ENCODE data around the gene SNX25. TPM values are rescaled to one million over a fixed set of nuclear protein-coding genes. Genes with fewer than 3 reads are reported as not detected.

SNX25 gene
- total RNA-seq, 1 experiment from 2014 or later: 16.7 TPM

DNA sequence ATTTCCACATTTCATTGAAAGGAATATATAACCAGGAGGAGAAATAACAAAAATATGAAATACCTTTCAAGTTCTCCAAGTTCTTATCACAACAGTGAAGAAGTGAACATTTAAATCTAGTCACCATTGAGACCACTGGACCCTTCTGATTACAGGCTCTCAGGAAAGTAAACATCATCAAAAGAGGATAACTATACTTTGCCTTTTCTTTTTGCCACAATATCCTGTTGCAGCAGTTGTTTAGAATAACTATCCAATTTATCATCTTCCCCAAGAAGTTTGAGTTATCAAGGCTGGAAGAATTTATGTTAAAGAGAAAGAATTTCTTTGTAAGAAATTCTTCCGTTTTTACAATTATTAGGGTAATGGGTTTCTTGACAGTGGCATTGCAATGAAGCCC lies 182.8 kb downstream of the SNX25 start:
- no peak overlapping the region for H3K27ac ChIP-seq (ENCODE audit: low read length)
- TF ChIP-seq POLR2AphosphoS5 (IDR thresholded peaks at IDR 0.05; ENCODE audit: low read depth, low read length) (no peak), SIN3A (IDR thresholded peaks at IDR 0.05; ENCODE audit: borderline replicate concordance, insufficient read depth, low read depth, low read length) (no peak), TCF7L2 (IDR thresholded peaks at IDR 0.05; ENCODE audit: low read depth, low read length) (no peak), CTCF (IDR thresholded peaks at IDR 0.05) (no peak)
- TF ChIP-seq, protein P1, sequence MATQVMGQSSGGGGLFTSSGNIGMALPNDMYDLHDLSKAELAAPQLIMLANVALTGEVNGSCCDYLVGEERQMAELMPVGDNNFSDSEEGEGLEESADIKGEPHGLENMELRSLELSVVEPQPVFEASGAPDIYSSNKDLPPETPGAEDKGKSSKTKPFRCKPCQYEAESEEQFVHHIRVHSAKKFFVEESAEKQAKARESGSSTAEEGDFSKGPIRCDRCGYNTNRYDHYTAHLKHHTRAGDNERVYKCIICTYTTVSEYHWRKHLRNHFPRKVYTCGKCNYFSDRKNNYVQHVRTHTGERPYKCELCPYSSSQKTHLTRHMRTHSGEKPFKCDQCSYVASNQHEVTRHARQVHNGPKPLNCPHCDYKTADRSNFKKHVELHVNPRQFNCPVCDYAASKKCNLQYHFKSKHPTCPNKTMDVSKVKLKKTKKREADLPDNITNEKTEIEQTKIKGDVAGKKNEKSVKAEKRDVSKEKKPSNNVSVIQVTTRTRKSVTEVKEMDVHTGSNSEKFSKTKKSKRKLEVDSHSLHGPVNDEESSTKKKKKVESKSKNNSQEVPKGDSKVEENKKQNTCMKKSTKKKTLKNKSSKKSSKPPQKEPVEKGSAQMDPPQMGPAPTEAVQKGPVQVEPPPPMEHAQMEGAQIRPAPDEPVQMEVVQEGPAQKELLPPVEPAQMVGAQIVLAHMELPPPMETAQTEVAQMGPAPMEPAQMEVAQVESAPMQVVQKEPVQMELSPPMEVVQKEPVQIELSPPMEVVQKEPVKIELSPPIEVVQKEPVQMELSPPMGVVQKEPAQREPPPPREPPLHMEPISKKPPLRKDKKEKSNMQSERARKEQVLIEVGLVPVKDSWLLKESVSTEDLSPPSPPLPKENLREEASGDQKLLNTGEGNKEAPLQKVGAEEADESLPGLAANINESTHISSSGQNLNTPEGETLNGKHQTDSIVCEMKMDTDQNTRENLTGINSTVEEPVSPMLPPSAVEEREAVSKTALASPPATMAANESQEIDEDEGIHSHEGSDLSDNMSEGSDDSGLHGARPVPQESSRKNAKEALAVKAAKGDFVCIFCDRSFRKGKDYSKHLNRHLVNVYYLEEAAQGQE (IDR thresholded peaks at IDR 0.05; ENCODE audit: insufficient read depth in 1 of 2, low read depth in 2 of 2, low read length in 1 of 2): no peak
- H3K4me3 ChIP-seq (ENCODE audit: low read depth in 2 of 2, low read length in 2 of 2): no peak overlapping the region
- H3K9me3 ChIP-seq (ENCODE audit: control insufficient read depth, insufficient read depth, low read depth, low read length): no peaks in the 10 kb centered on the region
- DNase-seq (ENCODE audit: low read depth, low spot score) (no peak), ATAC-seq (no peak)
- H3K27me3 ChIP-seq (ENCODE audit: control insufficient read depth, insufficient read depth, low read length): no peaks in the 10 kb centered on the region
- BruUV-seq (replicated peaks): no TSS peak
- in situ Hi-C loops (cut with HindIII; ENCODE audit: low pct_unique_long_range_greater_than_20kb, low sequenced_read_pairs): no loop called here
- intact Hi-C loops (cut with micrococcal nuclease; ENCODE audit: unreplicated experiment): no loop called here
- ChIA-PET CTCF (no interaction called here), POLR2A (no interaction called here)
- H3K36me3 ChIP-seq (ENCODE audit: control insufficient read depth, insufficient read depth, low read length): no peaks in the 10 kb centered on the region
- no peaks in the 10 kb centered on the region for H3K4me1 ChIP-seq (ENCODE audit: control insufficient read depth, insufficient read depth, low read length)

DNA sequence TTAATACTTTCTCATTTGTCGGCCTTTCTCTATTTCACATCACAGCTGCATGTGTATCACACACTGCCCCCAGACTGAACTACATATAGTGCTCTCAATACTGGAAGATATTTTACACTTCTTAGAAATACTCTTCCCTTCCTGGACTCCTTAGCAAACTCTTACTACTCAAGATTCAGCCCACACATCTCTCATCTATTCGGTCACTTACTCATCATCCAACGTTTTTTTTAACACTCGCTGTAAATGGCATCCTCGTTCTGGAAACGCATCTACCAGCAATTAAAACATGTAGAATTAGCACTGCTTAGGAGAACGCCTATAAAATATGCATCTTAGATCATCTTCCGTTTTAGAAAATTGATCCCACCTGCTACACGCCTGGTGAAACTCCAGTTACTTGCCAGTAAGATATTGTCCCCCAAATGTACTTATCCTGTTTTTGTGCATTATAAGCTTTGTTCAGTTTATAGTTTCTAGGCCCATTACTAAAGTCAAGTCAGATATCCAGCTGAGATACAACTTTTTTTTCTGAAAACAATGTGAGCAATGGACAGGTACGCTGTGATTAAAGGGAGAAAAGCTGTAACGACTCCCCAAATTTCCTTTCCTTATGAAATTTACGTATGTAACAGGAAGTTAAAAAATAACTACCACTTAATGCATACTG lies 185.3 kb downstream of the SNX25 start:
- no peaks in the 10 kb centered on the region for H3K36me3 ChIP-seq (ENCODE audit: control insufficient read depth, insufficient read depth, low read length)
- intact Hi-C loops (cut with micrococcal nuclease; ENCODE audit: unreplicated experiment) (no loop called here), in situ Hi-C loops (cut with HindIII; ENCODE audit: low pct_unique_long_range_greater_than_20kb, low sequenced_read_pairs) (no loop called here)
- no peaks in the 10 kb centered on the region for H3K27me3 ChIP-seq (ENCODE audit: control insufficient read depth, insufficient read depth, low read length)
- no peaks in the 10 kb centered on the region for H3K4me1 ChIP-seq (ENCODE audit: control insufficient read depth, insufficient read depth, low read length)
- no peak for ATAC-seq
- POLR2A ChIA-PET: interaction anchor here (0.5 to 0.6 kb wide), 2 partner anchors 410 to 920 kb away, joined by 3 to 6 read pairs; partner anchors contain the start of gene IRF2
- H3K4me3 ChIP-seq (ENCODE audit: low read depth in 2 of 2, low read length in 2 of 2): peak overlapping the region; percentile 68 to 78
- TF ChIP-seq CTCF (IDR thresholded peaks at IDR 0.05): no peak
- TF ChIP-seq, protein P1 (IDR thresholded peaks at IDR 0.05; ENCODE audit: insufficient read depth in 1 of 2, low read depth in 2 of 2, low read length in 1 of 2): no peak
- TF ChIP-seq POLR2AphosphoS5 (IDR thresholded peaks at IDR 0.05; ENCODE audit: low read depth, low read length): no peak
- peak overlapping the region; percentile 34; the same call in 1 of the 2 replicates for H3K27ac ChIP-seq (ENCODE audit: low read length)
- no peaks in the 10 kb centered on the region for H3K9me3 ChIP-seq (ENCODE audit: control insufficient read depth, insufficient read depth, low read depth, low read length)
- CTCF ChIA-PET: no interaction called here
- TSS peak; percentile 65 for BruUV-seq (replicated peaks)
- DNase-seq (ENCODE audit: low read depth, low spot score): no peak
